NCI-H2196 treated with DMSO at 0.1 percent for 48 hours (cell line): ENCODE measurements around the gene CEP170B.
"Not testable (repeated sequence)": the region's sequence is repeated elsewhere in the genome, so short reads cannot be mapped to it uniquely, and the experiment has no call there.

Experiments
- DNase-seq: peaks from one replicate; lab custom pipeline; 2025; ENCODE audit not compliant: unreplicated experiment; lab: John Stamatoyannopoulos, UW

CEP170B gene

DNA sequence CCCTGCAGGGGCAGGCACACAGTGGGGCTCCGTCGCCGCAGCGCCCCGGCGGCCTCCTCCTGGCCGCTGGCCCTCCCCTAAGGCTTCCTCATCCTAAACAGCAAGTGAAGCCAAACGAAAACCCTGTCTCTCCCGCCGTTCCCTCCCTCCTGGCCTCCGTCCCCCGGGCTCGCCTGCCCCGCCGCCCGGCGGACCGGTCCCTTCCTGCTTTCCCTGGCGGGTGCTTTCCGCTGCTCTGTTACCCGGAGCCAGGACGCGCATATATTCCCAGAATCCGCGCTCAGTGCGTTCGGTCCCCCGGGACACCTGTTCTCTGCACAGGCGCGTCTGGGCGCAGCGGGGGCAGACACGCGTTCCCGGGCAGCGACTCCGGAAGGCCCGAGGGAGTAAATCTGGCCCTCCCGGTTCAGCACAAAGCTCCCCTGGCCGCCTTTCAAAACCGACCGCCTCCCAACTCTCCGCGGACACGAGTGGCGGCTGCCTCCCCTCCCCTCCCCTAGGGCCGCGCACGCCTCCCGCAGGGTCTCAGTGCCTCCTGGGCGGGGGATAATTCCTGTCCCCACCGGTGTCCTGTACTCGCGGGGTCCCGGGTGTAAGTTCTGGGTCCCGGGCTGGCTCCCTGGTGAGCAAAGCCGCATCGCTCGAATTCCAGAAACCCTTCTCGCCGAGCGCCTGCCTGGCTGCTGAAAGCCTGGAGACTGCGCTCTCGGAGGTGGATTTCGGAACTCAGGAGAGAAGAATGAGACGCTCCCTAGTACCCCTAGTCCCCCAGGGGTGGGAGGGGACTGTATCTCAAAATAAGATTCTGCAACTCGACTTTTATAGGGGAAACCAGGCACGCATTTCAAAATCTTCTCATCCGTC is 21.4 kb upstream of the CEP170B start:
- DNase-seq, result no peak

DNA sequence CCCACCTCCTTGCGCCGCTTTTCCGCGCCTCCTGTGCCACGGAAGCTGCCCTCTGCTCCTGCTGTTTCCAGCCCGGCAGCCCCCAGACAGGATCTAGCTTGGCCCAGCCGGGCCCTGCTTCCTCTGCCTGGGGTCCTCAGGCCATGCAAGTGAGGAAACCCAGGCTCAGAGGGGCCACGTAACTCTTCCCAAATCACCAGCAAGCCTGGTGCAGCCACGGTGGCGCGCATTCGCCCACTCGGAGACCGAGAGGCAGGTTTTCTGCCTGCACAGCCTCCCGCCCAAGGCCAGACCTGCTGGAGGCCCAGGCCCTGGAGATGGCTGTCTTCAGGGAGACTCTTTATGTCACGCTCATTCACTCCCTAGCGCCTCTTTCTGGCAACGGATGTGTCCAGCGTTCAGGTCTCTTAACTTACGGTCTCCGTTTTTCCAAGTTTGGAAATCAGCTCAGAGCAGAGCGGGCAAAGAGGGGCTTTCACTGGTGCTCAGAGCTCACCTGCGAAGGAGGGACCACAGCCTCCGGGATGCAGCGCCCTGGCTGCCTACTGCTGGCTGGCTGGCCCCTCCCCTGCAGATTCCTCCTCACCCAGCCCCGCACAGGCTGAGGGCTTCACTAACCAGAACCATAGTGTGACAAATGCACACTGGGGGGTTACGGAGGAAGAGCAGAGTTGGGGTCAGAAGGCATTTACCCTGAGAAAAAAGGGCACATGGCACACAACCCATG is 20.6 kb upstream of the CEP170B start:
- no peak for DNase-seq

DNA sequence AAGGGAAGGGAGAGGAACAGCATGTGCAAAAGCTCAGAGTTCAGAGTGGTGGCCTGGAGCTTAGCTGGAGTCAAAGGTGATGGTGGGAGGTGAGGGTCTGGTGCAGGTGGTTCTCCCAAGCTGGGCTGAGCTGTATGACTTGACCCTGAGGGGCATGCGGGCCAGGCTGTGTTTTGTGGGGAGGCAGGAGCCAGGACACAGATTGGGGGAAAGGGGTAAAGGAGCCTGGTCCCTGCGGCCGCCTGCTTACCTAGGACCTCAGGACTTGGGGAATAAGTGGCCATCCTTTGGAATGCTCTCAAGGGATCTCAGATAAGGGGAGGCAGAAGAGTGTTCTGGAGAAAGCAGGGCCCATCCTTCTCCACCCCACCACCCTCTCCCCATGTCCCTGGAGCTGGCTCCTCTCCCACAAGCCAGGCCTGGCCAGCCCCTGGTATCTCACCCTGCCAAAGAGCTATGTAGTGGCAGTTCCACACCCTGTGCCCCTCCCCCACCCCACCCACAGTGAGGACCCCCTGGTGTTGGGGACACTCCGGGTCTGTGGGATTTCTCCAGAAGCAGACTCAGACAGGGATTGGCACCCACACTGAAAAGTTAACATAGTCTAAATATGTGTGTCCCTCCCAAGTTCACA is 19.9 kb upstream of the CEP170B start:
- DNase-seq, result no peak

DNA sequence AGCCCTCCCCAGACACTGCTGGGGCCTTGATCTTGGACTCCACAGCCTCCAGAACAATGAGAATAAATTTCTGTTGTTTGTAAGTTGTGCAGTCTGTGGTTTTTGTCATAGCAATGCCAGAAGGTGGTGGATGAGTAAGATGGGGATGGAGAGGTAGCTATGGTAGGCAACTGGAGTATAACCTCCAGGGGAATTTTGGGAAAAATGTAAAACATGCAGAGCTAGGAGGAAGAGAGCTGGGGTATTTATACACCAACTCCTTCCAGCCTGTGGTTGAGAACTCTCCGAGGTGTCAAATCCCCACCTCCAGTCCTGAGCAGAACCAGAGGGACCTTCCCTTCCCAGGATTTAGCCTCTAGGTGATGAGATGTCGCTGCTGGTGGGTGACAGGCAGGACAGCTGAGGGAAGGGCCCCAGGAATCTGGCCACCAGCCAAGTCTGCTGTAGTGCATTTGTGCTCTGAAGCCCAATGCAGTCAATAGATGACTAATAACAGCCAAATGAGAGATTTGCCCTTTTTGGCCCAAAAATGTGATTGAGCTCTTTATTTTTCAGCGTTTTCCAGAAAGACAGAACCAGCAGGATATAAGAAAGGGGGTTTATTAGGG is 19.1 kb upstream of the CEP170B start:
- DNase-seq, result no peak

DNA sequence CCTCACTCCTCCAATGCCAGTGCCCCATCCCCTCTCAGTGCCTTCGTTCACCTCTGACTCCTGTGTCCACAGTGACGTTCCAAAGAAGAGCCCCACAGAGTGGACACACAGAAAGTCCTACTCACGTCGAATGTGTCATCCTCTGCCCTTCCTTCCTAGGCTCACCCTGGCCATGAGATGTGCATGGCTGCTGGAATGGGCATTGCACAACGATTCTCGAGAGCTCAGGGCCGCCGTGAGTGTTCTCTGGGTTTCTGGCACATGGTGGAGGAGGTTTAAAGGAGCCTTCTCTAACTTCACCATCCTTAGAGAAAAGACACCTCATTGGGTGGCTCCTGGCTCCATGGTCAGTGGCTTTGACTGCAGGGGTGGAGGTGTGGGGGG is 12.8 kb upstream of the CEP170B start:
- no peak for DNase-seq

DNA sequence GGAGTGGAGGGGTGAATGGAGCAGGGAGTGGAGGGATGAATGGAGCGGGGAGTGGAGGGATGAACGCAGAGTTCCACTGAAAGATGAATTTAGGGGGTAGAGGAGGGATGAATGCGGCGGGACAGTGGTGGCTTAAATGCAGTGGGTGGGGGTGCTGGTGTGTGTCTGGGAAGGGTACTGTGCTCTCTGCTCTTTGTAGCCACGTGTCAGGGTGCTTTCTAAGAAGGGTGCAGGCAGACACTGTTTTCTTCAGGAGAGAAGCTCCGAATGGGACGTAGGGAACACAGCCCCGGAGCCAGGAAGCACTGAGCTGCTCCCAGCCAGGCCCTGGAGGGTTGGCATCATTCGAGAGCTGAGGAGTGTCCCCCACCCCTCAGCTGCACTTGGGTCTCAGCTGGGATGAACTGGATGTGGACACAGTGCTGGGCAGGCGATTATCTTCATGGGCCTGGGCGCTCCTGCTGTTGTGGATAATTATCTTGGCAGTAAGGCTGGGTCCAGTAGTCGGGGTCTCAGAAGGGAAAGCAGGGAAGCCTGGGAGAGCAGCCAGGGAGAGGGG is 9.5 kb upstream of the CEP170B start:
- no peak for DNase-seq

DNA sequence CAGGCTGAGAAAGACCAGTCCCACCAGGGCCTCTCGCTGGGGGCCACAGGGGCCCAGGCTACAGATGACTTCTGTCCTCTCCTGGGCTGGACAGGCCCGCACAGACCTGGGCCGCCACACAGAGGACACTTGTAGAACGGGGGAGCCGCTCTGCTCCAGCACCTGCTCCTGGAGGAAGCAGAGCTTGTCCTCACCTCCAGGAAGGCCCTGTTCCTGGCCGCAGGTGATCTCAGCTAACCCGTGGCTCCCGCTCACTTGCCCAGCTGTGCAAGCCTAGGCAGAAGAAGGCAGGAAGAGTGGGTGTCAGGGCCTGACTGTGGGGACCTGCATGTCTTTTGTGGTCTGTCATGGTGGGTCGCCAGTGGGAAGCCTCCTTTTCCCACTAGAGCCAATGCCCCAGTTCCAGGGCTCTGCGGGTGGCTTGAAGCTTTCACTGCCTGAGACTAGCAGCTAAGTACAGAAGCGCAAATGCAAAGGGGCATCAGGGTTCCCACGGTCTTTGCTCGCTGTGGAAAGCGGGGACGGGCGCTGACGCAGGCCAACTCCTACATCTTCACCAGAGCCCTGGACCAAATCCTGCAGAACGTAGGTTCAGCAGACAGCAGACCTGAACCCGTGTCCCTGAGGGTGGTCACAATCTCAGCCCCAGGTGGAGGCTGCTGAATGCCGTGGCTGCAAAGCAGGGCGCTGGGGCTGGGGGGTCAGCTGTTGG is 8.8 kb upstream of the CEP170B start:
- no peak for DNase-seq

DNA sequence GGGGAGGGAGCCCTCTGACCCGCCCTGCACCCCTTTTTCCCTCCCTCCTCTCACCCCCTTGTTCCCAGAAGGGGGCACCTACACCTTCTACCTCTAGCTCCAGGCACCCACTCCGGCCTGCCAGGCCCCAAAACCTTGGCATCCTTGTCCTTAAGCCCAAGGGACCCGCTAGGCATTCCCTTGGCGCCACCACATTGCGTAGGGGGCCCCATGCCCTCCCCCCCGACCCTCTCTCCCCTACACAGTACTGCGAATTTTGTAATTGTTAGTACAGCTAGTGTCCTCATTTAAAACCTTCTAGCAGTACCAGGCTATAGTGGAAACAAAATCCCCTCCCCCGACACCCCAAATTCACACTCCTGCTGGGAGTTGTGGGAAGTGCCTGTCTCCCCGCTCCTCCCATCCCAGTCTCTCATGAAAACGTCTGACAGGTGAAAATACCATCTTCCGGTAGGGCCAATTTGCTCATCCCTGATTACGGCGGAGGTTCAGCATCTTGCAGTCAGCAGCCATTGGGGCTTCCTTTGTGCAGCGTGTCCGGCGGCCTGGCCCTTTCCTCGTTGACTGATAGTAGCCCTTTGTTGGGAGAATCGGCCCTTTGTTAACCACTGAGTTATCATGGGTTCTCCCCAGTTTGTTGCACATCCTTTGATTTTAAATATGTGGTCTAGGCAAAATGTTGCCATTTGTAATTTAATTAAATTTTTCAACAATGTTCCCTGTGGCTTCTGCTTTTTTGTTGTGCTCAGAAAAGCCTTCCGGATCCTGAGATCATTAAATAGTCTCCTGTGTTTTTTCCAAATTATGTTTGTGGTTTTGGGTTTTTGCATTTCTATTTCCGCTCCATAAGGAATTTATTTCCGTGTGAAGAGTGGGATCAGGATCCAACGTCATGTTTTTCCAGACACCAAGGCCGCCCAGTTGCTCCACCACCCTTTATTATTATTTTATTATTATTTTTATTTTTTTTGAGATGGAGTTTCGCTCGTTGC is 7.9 kb upstream of the CEP170B start:
- DNase-seq, result no peak

- DNase-seq, result not testable (repeated sequence)
Measured at GRCh38 chr14:104857931-104858330, 7.1 kb upstream of the CEP170B start.

DNA sequence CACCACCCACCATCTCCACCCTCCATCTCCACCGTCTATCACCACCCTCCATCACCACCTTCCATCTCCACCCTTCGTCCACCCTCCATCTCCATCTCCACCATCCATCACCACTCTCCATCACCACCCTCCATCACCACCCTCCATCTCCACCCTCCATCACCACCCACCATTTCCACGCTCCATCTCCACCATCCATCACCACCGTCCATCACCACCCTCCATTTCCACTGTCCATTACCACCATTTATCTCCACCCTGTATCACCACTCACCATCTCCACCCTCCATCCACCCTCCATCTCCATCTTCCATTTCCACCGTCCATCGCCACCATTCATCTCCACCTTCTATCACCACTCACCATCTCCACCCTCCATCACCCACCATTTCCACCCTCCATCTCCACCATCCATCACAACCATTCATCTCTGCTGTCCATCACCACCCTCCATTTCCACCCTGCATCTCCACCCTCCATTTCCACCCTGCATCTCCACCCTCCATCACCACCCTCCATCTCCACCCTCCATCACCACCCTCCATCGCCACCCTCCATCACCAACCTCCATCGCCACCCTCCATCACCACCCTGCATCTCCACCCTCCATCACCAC is 6.1 kb upstream of the CEP170B start:
- DNase-seq, result no peak

GRCh38 chr14:104859900-104860299 is 5.2 kb upstream of the CEP170B start:
- DNase-seq, result no peak

GRCh38 chr14:104860414-104860813 is 4.7 kb upstream of the CEP170B start:
- no peak for DNase-seq

DNA sequence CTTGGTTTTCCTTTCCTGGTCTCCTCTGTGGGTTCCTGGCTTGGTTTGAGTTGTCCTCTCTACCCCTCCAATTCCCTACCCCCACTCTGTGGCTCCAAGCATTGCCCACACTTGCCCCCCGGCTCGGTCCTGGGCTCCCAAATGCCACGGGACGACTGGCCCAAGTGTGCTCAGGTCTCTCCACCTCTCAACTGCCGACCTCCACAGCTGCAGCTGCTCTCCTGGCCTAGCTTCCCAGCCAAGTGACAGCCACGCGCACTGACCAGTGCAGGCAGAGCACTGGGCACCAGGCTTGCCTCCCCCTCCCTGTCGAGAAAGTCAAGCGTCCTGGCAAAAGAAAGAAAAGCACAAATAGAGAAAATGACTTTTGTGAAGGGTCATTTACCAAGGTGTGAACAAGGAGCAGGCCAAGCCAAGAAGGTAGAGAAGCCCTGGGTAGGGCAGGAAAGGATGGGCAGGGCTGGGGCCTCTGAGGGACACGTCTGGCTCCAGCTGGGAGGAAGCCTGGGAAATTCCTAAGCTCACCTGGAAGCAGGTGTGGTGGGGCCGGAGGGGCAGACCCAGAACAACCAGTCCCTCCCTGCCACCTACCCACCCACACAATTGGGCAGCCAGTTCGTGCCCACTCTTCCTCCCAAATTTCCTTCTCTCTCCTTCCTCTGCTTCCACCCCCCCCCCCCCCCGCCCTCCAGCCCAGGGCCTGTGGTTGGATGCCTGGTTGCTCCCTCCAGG is 1.8 kb upstream of the CEP170B start:
- no peak for DNase-seq

GRCh38 chr14:104863923-104864266 is 1.2 kb upstream of the CEP170B start:
- no peak for DNase-seq

DNA sequence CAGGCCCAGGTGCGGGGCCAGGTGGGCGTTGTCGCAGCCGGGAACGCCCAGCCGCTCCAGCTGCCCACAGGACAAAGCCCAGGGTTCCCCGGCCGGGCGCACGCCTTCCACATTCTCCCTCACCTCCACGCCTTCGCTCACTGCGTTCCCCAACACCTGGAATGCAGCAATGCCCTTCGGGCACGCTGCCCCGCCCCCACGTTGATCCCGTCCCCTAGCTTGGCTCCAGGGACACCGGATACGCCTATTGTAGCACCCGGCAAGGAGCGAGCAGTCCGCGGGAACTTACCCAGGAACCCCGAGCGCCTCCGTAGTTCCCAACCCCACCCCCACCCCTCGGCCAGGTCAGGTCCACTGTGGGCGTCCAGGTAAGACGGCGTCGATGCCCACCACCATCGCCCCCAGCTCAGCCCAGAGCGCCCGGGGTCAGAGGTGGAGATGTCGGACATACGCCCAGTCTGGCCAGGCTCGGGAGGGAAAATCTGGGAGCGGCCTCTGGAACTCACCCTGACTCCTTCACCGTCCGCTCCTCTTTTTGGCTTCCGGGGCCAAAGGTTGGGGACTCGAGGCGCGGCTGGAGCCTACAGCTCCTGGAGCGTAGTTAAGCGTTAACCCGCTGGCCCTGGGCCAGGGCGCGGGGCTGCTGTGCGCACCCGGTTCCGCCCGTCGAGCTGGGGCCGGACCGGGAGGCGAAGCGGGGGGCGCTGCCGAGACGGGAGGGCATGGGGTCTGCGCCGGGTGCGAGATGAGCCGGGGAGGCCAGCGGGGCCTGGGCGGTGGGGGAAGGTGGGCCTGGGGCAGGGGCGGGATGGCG is 594 bp upstream of the CEP170B start:
- DNase-seq, result no peak

GRCh38 chr14:104865631-104866441 is 768 bp downstream of the CEP170B start:
- no peak for DNase-seq
